ENCODE results near the gene OSMR.
A peak's percentile ranks its signal among the peaks of the same experiment; 100 is the strongest.

Gene OSMR

DNA sequence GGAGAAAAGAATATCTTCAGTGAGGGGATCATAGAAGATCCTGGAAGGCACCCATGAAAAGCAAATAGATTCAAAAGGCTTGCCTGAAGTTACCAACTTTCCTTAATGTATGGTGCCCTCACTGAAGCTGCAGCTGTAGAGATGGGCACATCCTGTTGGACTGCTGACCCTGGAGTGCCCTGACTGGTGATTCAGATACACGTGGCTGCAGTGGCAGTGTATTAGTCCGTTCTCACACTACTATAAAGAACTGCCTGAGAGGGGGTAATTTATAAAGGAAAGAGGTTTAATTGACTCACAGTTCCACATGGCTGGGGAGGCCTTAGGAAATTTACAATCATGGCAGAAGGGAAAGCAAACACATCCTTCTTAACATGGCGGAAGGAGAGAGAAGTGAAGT, 80.3 kb downstream of the OSMR start:
- no peak for DNase-seq (ENCODE audit: low read depth in 2 of 2)

DNA sequence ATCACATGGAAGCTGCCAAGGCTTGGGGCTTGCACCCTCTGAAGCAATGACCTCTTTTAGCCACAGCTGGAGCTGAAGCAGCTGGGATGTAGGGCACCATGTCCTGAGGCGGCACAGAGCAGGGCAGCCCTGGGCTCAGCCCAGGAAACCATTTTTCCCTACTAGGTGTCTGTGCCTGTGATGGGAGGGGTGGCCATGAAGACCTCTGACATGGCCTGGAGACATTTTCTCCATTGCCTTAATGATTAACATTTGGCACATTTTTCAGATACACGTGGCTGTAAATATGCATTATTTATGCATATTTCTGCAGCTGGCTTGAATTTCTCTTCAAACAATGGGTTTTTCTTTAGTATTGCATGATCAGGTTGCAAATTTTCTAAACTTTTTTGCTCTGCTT, 81.7 kb downstream of the OSMR start:
- no peak for DNase-seq (ENCODE audit: low read depth in 2 of 2)

DNA sequence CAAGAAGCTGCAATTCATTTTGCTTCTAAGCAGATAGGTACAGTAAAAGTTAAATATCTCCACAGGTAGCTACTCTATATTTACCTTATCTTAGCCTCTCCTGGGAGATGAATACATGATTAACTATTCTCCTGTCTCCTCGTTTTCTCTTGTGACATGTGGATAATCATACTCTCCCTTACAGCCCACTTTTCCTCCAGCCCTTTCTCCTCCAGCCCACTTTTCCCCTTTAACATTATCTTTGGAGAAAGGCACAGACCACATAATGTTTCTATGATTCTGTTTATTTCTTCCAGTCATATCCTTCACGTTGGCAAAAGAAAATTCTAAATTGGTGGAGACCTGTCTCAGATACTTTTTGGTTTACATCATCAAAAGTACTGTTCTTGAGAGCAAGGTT, 84.0 kb downstream of the OSMR start:
- no peak for DNase-seq (ENCODE audit: low read depth in 2 of 2)

DNA sequence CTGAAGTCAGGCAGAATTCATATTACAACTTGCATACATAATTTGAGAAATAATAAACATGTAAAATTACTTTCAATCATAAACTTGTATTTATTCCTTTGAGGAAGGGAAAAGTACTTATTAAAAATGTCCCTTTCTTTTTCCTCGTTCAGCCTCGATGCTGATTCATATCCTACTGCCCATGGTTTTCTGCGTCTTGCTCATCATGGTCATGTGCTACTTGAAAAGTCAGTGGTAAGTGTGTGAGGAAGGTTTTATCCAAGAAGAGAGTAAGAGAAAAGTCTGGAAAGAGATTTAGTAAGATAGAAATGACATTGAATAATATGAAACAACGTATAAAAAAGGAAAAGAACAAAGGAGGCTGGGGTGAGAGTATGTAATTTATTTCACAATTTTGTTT, 85.9 kb downstream of the OSMR start:
- no peak for DNase-seq (ENCODE audit: low read depth in 2 of 2)

DNA sequence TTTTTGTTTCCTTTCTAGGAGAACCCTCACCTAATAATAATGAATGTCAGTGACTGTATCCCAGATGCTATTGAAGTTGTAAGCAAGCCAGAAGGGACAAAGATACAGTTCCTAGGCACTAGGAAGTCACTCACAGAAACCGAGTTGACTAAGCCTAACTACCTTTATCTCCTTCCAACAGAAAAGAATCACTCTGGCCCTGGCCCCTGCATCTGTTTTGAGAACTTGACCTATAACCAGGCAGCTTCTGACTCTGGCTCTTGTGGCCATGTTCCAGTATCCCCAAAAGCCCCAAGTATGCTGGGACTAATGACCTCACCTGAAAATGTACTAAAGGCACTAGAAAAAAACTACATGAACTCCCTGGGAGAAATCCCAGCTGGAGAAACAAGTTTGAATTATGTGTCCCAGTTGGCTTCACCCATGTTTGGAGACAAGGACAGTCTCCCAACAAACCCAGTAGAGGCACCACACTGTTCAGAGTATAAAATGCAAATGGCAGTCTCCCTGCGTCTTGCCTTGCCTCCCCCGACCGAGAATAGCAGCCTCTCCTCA, 87.1 kb downstream of the OSMR start:
- DNase-seq (ENCODE audit: low read depth in 2 of 2), result no peak

DNA sequence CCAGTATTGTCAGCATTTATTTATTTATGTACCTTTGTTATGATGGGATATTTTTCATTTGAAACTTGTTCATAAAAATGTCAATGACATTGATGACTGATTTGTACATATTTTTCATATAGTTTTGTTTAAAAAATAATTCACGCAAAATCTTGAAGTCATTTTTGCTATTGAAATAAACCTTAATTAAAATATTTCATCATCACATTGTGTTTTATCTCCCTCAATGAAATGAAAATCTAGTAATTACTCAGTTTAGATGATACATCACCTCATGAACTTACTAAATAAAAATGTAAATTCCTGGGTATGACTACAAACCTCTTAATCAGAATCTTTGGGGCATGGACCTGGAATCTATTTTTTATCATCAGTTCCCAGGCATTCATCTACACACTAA, 89.6 kb downstream of the OSMR start:
- no peak for DNase-seq (ENCODE audit: low read depth in 2 of 2)

DNA sequence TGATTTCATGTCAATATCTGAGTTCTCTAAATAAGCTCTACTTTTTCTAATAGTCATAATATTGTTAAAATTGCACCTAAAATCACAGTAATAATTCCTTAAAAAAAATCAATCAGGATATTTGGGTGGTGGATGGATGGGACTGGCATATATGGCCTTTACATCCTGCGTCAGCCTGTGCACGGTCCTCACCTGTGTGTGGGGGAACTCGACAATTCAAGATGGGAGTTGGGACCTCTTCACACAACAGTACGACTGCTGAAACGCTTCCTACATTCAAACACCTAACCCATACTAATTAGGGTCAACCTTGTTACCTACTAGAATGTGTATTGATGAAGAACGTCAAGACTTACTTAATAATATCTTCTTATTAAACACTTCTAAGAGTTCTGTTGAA, 90.5 kb downstream of the OSMR start:
- DNase-seq (ENCODE audit: low read depth in 2 of 2), result no peak

DNA sequence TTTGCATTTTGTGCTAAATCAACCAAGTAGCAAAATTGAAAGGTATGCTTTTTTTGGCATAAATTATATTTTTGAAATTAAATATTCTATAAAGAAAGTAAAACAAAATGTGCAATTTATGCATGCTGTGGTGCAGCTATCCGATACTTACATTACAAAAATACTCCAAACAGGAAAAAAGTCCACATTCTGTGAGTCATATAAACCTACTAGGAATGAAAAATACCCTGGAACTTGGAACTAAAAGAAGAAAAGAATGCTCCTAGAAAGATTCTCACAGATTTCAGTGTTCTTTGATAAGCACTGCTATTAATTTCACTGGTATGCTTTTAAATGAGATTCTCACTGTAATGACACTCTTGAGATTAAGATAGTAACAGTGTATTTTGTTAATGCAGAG, 92.6 kb downstream of the OSMR start:
- DNase-seq (ENCODE audit: low read depth in 2 of 2), result no peak

DNA sequence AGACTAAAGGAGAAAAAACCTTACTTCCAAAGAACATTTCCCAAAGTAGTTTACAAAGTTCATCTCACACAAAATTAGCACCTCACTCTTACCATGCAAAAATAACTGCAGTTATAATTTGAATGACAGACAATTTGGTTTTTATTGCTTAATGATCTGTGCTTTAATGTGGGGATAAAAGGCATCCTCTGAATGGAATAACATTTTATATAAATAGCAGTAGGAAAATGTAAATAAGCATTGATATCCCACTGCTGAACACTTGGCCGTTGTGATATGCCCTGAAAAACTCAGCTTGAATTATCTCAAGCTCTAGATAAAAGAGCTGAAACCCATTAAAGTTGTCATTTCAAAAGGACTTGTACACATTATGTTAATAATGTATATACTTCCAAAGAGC, 93.2 kb downstream of the OSMR start:
- no peak for DNase-seq (ENCODE audit: low read depth in 2 of 2)

DNA sequence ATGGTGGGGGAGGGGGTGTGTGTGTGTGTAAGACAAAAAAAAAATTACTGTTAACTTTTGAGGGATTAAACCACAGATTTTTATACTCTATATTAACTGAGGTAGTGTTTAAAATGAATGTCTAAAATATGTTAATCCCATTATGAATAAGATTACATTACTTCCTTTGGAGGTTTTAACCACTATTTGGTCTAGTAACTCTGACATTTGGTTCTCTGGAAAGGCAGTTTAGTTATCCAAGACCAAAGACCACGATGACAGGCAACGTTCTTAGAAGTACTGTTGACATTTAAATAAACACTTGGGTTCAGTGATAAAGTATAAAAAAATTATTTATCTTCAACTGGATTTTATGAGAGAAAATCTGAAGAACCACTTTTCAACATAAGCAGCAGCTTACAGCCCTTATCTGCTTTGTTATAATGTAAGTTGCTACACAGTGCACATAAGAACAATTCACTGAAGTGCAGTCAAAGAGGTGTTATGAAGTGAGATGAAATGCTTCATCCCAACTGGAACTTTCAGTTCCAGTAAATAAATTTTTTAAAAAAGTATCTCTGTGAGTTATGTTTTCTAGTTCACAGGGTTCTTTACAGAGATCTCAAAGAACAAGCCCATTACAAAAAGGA, 94.5 kb downstream of the OSMR start:
- DNase-seq (ENCODE audit: low read depth in 2 of 2), result no peak

DNA sequence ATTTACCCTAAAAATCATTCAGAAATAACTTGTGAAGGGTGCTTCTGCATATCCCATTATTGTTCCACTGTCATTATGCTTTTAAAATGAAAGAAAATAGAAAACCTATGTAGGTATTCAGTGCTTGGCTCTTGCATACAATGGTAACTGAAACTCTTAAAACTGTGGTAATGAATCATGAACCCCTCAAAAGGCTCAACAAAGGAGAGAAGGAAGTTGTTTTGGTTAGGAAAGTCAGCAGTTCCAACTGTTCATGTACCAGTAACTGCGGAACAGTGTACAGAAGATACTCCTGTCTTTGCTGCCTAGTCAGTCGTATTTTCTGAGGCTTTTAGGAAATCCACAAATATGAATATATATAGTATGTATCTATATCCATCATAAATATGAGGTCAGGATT, 96.1 kb downstream of the OSMR start:
- DNase-seq (ENCODE audit: low read depth in 2 of 2), result no peak

DNA sequence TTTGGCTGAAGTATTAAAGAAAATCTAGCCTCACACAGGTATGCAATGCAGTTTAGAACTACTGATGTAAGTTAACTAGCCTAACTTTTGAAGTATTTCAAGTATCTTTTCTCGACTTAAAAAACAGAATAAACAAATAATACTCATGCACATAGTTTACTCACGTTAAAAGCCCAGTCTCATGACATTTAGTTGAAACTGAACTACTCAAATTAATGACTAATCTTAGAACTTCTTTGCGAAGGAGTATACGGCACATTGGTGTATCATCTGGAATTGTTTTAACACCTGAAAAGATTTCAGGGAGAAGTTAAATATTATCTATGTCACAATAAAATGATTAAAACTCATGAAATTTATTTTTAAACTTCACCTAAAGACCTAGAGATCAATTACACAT, 98.5 kb downstream of the OSMR start:
- DNase-seq (ENCODE audit: low read depth in 2 of 2), result no peak

DNA sequence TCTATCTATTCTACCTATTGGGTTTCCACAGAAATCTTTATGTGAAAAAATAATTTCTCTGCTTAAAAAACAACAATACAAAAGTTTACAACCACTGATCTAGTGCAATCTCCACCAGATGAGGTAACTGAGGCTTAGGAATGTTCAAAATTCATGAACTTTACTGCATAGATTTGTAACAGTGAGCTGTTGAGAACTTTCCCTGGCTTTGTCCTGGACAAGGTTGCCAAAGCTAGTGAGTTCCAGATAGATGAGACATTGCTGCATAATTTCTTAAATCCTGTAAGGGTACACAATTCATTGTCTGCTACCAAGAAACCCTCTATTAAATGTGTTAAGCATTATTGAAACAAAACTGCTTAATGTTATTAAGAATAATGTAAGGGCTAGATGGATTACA, 102.7 kb downstream of the OSMR start:
- peak in 1 of 2 experiments; percentile 8 for DNase-seq (ENCODE audit: low read depth in 2 of 2)

DNA sequence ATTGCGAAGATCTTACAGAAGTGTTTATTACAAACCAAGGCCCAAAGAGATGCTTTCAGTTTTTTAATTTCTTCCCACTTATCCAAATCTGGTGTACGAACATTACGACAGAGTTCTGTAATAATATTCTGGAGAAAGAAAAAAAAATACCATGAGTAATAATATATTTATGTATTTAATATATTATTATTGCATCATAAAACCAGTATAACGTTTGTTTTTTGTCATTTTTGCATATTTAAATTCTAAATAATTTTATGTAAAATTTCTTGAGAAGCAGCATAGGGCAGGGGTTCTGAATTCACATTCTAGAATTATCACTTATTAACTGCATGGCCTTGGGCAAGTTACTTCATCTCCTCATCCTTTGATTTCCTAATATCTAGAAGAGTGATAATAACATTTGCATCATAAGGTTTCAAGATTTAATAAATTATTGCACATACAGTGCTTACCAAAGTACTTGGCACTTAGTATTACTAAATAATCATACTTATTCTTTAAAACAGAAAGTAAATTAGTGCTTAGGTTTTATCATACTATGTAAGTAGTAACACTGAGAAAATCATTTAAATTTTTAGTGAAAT, 107.7 kb downstream of the OSMR start:
- no peak for DNase-seq (ENCODE audit: low read depth in 2 of 2)

DNA sequence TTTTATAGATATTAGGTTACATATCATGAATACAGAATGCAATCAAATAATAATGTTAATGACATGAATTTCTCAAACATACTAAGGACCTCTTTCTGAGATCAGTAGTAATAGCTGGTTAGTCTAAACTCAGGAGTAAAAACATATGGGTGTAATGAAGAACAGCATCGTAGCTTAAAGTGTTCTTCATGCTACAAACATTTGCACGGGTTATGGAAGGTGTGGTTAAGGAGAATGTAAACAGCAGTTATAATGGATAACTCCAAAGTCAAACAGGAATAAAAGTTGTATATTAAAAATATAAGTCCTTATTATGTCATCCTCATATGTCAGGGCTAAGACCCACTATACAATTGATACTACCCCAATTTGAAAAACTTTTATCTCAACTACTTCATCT, 115.9 kb downstream of the OSMR start:
- no peak for DNase-seq (ENCODE audit: low read depth in 2 of 2)

DNA sequence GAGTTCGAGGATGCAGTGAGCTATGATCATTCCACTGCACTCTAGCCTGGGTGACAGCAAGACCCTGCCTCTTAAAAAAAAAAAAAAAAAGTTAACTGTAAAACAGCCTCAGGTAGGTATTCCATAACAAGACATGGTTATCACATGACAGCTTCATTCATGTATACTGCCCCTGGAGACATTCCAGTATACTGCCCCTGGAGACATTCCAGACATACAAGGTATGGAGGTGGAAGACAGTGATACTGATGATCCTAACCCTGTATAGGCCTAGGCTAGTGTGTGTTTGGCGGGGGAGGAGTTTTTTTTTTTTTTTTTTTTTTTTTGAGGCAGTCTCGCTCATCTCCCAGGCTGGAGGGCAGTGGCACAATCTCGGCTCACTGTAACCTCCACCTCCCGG, 122.9 kb downstream of the OSMR start:
- no peak for DNase-seq (ENCODE audit: low read depth in 2 of 2)

DNA sequence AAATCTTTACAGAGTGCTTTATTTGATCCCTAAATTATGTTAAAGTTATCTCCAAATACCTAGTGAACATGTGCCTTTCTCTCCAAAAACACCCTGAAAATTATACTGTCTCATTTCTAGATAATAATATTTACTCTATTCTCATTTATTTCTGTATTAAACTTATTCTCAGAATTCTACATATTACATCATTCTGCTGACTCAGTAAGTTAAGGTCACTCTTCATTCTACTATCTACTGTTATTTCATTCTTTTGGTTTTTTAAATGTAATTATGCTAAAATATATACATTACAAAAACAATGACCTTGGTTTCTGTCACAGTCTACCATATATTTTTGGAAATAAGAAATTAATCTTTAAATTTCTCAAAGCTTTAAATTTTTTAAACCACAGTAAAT, 132.2 kb downstream of the OSMR start:
- no peak for DNase-seq (ENCODE audit: low read depth in 2 of 2)

DNA sequence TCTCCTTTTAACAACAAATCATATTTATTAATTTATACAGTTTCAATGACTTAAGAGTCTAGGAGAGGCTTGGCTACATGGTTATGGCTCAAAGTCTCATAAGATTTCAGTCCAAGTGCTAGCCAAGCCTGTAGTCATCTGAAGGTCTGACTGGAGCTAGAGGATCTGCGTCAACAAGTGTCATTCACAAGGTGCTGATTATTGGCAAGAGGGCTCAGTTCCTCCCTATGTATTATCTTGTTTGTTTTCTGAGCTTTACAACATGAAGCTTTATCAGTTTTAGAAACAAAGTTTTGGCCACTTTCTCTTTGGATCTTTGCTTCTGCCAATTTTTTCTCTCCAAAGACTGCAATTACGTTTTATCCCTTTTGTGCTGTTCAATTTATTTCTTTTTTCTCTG, 133.7 kb downstream of the OSMR start:
- no peak for DNase-seq (ENCODE audit: low read depth in 2 of 2)

All from fibroblast of skin of left quadriceps (primary cell).